HepG2 (cell line): ENCODE data around the gene CDRT4. TPM values are rescaled to one million over a fixed set of nuclear protein-coding genes. Genes with fewer than 3 reads are reported as not detected.

Source experiments
- ATF7 ChIP-seq, 2 experiments: fragments of 450-650 bp in 1 of 2; sonication (generic) in 1 of 2; formaldehyde crosslinking in 1 of 2; IDR thresholded peaks; 2 replicates each; pipeline versions ENCODE4 v1.4.0 to v1.6.1; 2016 to 2020; ENCODE audit warnings: antibody characterized with exemption in 1 of 2, mild to moderate bottlenecking in 1 of 2, missing genetic modification reagents in 1 of 2
- CENPBD1 ChIP-seq: sonication (generic); formaldehyde crosslinking; IDR thresholded peaks from 2 replicates; pipeline ENCODE4 v1.8.0; 2022; ENCODE audit warnings: missing genetic modification reagents, low read depth, mild to moderate bottlenecking, borderline replicate concordance
- ETV5 ChIP-seq: IDR thresholded peaks from 2 replicates; pipeline ENCODE4 v1.6.1; 2018; ENCODE audit warnings: missing biosample characterization, missing genetic modification reagents, inconsistent platforms, borderline replicate concordance
- FLYWCH1 ChIP-seq: sonication (generic); formaldehyde crosslinking; IDR thresholded peaks from 2 replicates; pipeline ENCODE4 v1.8.1; 2023; ENCODE audit warnings: mild to moderate bottlenecking, missing genetic modification reagents
- FOXA3 ChIP-seq: IDR thresholded peaks from 2 replicates; pipeline ENCODE4 v1.6.1; 2016; ENCODE audit warnings: missing genetic modification reagents, missing compliant biosample characterization
- FOXP1 ChIP-seq, 2 experiments: fragments of 450-650 bp in 1 of 2; IDR thresholded peaks; 2 replicates each; pipeline ENCODE4 v1.6.1; 2017 to 2018; ENCODE audit warnings: antibody characterized with exemption in 1 of 2
- HMG20A ChIP-seq: IDR thresholded peaks from 2 replicates; pipeline ENCODE4 v1.6.1; 2016; ENCODE audit warnings: borderline replicate concordance
- IKZF4 ChIP-seq: sonication (generic); formaldehyde crosslinking; IDR thresholded peaks from 2 replicates; pipeline ENCODE4 v1.5.1; 2020; ENCODE audit warnings: borderline replicate concordance, mild to moderate bottlenecking, low read depth, missing genetic modification reagents; ENCODE audit errors: not compliant biosample characterization
- ISX ChIP-seq: sonication (generic); formaldehyde crosslinking; conservative IDR thresholded peaks from 2 replicates; pipeline ENCODE4 v1.5.0; 2020; ENCODE audit warnings: missing genetic modification reagents
- KAT8 ChIP-seq: IDR thresholded peaks from 2 replicates; pipeline ENCODE4 v1.6.1; 2016; ENCODE audit warnings: missing genetic modification reagents, missing compliant biosample characterization
- MEIS2 ChIP-seq: sonication (generic); formaldehyde crosslinking; IDR thresholded peaks from 2 replicates; pipeline ENCODE4 v1.9.0; 2021; ENCODE audit warnings: mild to moderate bottlenecking, missing genetic modification reagents
- MZF1 ChIP-seq: sonication (generic); formaldehyde crosslinking; IDR thresholded peaks from 2 replicates; pipeline ENCODE4 v1.8.1; 2023; ENCODE audit warnings: mild to moderate bottlenecking, missing genetic modification reagents, borderline replicate concordance
- NFKBIZ ChIP-seq: IDR thresholded peaks from 2 replicates; pipeline ENCODE4 v1.6.1; 2018; ENCODE audit warnings: missing genetic modification reagents, missing compliant biosample characterization
- ONECUT2 ChIP-seq: sonication (generic); formaldehyde crosslinking; IDR thresholded peaks from 2 replicates; pipeline ENCODE4 v1.4.0; 2020; ENCODE audit warnings: missing genetic modification reagents
- POLR2G ChIP-seq: fragments of 200-400 bp; formaldehyde crosslinking; IDR thresholded peaks from 2 replicates; pipeline ENCODE4 v1.6.1; 2018; ENCODE audit warnings: mild to moderate bottlenecking, low read depth, low read length, moderate library complexity
- SYNCRIP ChIP-seq: fragments of 200-400 bp; formaldehyde crosslinking; IDR thresholded peaks from 2 replicates; pipeline ENCODE4 v1.6.1; 2018; ENCODE audit warnings: mild to moderate bottlenecking, low read depth, low read length; ENCODE audit not compliant: insufficient read depth
- ZFP41 ChIP-seq: sonication (generic); formaldehyde crosslinking; IDR thresholded peaks from 2 replicates; pipeline ENCODE4 v1.4.0; 2020; ENCODE audit warnings: mild to moderate bottlenecking, missing genetic modification reagents, borderline replicate concordance
- ZFX ChIP-seq: sonication (generic); formaldehyde crosslinking; IDR thresholded peaks from 2 replicates; pipeline ENCODE4 v1.4.0; 2020; ENCODE audit warnings: mild to moderate bottlenecking, low read depth, missing genetic modification reagents, moderate library complexity
- ZKSCAN1 ChIP-seq: fragments of 150-350 bp; IDR thresholded peaks from 2 replicates; pipeline ENCODE4 v1.6.1; 2014; ENCODE audit warnings: low read length
- ZNF281 ChIP-seq: sonication (generic); formaldehyde crosslinking; IDR thresholded peaks from 2 replicates; pipeline ENCODE4 v1.4.0; 2020; ENCODE audit warnings: missing genetic modification reagents, borderline replicate concordance
- ZNF33A ChIP-seq: sonication (generic); formaldehyde crosslinking; IDR thresholded peaks from 2 replicates; pipeline ENCODE4 v1.5.1; 2020; ENCODE audit warnings: missing genetic modification reagents, mild to moderate bottlenecking, moderate library complexity, borderline replicate concordance
- ZNF441 ChIP-seq: sonication (generic); formaldehyde crosslinking; IDR thresholded peaks from 2 replicates; pipeline ENCODE4 v1.7.0; 2021; ENCODE audit warnings: missing genetic modification reagents, borderline replicate concordance
- ZNF660 ChIP-seq: sonication (generic); formaldehyde crosslinking; IDR thresholded peaks from 2 replicates; pipeline ENCODE4 v1.5.1; 2020; ENCODE audit warnings: mild to moderate bottlenecking, low read depth, missing genetic modification reagents, borderline replicate concordance
- polyA plus RNA-seq, 8 experiments: library from polyadenylated mRNA; depleted of rRNA in 3 of 8; stranded (reverse) in 7 of 8; unstranded in 1 of 8; fragments of >200 nt; fragmentation: Illumina TruSeq in 4 of 8; extraction: Trizol in 4 of 8; gene quantifications; 2 replicates each; pipeline versions ENCODE4 v1.2.1 to v1.2.3, GENCODE V29; 2011 to 2016; ENCODE audit warnings: low read depth in 4 of 8, missing spikeins in 1 of 8, mixed read lengths in 1 of 8; ENCODE audit not compliant: insufficient read depth in 1 of 8
- total RNA-seq, 5 experiments: library from RNA; depleted of rRNA; stranded (reverse); fragments of >200 nt; fragmentation: Illumina TruSeq; extraction: Trizol; gene quantifications; 2 replicates each; pipeline ENCODE4 v1.2.3, GENCODE V29; 2016; ENCODE audit warnings: low read depth in 1 of 5
- TF ChIP-seq, protein P1 (sequence below): sonication (generic); formaldehyde crosslinking; IDR thresholded peaks from 2 replicates; pipeline ENCODE4 v1.5.0; 2020; ENCODE audit warnings: mild to moderate bottlenecking, missing genetic modification reagents

The CDRT4 gene
- total and polyA plus RNA-seq, 2 of the 13 experiments (the other 11 are each of a cell fraction or from before 2014, with no cell fraction given), result 5.8 to 12.1 TPM

- TF ChIP-seq MEIS2 (CRISPR knock-in tag) (no peak), ZNF660 (CRISPR knock-in tag) (no peak), ONECUT2 (no peak), ETV5 (CRISPR knock-in tag) (no peak), ZKSCAN1 (no peak), HMG20A (CRISPR knock-in tag) (peak; percentile 50; the same call in 1 of the 2 replicates), ISX (CRISPR knock-in tag) (no peak), FOXP1 (IDR thresholded peaks at IDR 0.05) (peak; percentile 16; the same call in 1 of the 2 replicates), FOXP1 (CRISPR knock-in tag; IDR thresholded peaks at IDR 0.05) (peak; percentile 82), ZFX (CRISPR knock-in tag) (peak; percentile 44), IKZF4 (no peak), ZNF33A (CRISPR knock-in tag) (no peak), MZF1 (CRISPR knock-in tag) (no peak), FLYWCH1 (CRISPR knock-in tag) (no peak), FOXA3 (CRISPR knock-in tag) (peak; percentile 74), CENPBD1 (no peak), ZNF441 (CRISPR knock-in tag) (no peak), ATF7 (IDR thresholded peaks at IDR 0.05) (no peak), ATF7 (CRISPR knock-in tag; IDR thresholded peaks at IDR 0.05) (peak; percentile 51; the same call in 1 of the 2 replicates), NFKBIZ (CRISPR knock-in tag) (peak; percentile 41; the same call in 1 of the 2 replicates), SYNCRIP (no peak), POLR2G (peak; percentile 42), KAT8 (CRISPR knock-in tag) (peak; percentile 48; the same call in 1 of the 2 replicates), ZNF281 (CRISPR knock-in tag) (peak; percentile 14; the same call in 1 of the 2 replicates), ZFP41 (no peak)
- TF ChIP-seq, protein P1, sequence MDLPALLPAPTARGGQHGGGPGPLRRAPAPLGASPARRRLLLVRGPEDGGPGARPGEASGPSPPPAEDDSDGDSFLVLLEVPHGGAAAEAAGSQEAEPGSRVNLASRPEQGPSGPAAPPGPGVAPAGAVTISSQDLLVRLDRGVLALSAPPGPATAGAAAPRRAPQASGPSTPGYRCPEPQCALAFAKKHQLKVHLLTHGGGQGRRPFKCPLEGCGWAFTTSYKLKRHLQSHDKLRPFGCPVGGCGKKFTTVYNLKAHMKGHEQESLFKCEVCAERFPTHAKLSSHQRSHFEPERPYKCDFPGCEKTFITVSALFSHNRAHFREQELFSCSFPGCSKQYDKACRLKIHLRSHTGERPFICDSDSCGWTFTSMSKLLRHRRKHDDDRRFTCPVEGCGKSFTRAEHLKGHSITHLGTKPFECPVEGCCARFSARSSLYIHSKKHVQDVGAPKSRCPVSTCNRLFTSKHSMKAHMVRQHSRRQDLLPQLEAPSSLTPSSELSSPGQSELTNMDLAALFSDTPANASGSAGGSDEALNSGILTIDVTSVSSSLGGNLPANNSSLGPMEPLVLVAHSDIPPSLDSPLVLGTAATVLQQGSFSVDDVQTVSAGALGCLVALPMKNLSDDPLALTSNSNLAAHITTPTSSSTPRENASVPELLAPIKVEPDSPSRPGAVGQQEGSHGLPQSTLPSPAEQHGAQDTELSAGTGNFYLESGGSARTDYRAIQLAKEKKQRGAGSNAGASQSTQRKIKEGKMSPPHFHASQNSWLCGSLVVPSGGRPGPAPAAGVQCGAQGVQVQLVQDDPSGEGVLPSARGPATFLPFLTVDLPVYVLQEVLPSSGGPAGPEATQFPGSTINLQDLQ, result 0 out of 2 replicates have a peak, but pooled peaks have one; percentile 54
These were observed 34.4 kb downstream of the CDRT4 start (continued) for GRCh38 chr17:15432807-15433611.
